GM12801 (cell line): ENCODE measurements around the gene AJM1.

Source experiments
- TF ChIP-seq, protein P1 (sequence below): IDR thresholded peaks from one replicate; pipeline ENCODE4 v1.5.1; 2011; ENCODE audit warnings: control low read depth; ENCODE audit not compliant: insufficient read length; ENCODE audit errors: extremely low read depth

The AJM1 gene

DNA sequence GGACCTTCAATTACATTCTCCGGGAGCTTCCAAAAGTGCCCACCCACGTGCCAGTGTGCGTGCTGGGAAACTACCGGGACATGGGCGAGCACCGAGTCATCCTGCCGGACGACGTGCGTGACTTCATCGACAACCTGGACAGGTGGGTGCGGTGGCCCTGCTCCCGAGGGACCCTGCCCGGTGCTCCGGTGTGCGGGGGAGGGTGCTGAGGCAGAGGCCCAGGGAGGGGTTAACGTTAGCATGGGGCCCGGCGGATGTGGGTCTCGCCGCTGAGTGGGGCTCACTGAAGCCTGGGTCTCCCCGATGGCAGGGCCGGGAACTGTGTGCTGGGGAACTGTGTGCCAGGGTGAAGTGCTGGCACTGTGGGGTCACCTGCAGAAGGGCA lies 10.6 kb upstream of the AJM1 start:
- TF ChIP-seq, protein P1, sequence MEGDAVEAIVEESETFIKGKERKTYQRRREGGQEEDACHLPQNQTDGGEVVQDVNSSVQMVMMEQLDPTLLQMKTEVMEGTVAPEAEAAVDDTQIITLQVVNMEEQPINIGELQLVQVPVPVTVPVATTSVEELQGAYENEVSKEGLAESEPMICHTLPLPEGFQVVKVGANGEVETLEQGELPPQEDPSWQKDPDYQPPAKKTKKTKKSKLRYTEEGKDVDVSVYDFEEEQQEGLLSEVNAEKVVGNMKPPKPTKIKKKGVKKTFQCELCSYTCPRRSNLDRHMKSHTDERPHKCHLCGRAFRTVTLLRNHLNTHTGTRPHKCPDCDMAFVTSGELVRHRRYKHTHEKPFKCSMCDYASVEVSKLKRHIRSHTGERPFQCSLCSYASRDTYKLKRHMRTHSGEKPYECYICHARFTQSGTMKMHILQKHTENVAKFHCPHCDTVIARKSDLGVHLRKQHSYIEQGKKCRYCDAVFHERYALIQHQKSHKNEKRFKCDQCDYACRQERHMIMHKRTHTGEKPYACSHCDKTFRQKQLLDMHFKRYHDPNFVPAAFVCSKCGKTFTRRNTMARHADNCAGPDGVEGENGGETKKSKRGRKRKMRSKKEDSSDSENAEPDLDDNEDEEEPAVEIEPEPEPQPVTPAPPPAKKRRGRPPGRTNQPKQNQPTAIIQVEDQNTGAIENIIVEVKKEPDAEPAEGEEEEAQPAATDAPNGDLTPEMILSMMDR = no peak

DNA sequence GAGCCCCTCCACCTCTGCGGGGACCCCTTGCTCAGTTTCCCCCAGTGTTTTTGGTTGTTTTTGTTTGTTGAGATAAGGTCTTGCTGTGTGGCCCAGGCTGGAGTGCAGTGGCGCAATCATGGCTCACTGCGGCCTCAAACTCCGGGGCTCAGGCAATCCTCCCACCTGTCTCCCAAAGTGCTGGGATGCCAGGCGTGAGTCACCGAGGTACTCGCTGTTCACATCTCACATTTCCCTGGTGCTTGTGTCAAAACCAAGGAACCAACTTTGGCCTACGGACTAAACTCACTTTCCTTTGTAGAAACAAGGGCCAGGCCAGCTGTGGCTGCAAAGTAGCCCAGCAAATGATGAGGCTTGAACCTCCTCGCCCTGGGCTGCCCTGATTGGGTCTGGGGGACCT lies 9.7 kb upstream of the AJM1 start:
- TF ChIP-seq, protein P1 = no peak

DNA sequence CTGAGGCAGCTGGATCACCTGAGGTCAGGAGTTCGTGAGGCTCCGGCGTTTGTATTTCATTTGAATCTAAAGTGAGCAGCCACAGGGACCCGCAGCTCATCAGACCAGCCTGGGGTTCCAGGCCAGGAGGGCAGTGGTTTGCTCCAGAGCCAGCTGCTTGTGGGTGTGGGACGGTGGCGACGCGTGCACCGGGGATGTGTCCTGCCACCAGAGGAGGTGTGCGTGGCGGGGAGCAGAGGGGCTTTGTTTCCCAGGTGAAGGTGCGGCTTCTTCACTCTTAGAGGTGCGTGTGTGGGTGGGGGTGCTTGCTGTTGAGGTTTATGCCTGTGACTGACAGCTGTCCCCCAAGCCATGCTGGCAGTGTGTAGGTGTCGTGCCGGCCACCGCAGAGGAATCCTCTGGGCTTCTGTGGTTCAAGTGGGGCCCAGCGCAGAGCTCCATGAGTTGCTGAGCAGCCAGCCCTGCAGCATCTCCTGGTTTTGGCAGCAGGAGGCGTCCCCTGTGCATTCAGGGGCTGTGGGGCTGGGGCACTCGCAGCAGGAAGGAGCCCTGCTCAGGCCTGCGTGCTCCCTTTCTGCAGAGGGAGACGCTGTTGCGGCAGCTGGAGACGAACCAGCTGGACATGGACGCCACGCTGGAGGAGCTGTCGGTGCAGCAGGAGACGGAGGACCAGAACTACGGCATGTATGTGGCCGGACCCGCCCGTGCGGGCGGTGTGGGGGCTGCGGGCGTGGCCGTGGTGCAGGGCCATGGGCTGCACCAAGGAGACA lies 6.9 kb upstream of the AJM1 start:
- TF ChIP-seq, protein P1 = no peak

DNA sequence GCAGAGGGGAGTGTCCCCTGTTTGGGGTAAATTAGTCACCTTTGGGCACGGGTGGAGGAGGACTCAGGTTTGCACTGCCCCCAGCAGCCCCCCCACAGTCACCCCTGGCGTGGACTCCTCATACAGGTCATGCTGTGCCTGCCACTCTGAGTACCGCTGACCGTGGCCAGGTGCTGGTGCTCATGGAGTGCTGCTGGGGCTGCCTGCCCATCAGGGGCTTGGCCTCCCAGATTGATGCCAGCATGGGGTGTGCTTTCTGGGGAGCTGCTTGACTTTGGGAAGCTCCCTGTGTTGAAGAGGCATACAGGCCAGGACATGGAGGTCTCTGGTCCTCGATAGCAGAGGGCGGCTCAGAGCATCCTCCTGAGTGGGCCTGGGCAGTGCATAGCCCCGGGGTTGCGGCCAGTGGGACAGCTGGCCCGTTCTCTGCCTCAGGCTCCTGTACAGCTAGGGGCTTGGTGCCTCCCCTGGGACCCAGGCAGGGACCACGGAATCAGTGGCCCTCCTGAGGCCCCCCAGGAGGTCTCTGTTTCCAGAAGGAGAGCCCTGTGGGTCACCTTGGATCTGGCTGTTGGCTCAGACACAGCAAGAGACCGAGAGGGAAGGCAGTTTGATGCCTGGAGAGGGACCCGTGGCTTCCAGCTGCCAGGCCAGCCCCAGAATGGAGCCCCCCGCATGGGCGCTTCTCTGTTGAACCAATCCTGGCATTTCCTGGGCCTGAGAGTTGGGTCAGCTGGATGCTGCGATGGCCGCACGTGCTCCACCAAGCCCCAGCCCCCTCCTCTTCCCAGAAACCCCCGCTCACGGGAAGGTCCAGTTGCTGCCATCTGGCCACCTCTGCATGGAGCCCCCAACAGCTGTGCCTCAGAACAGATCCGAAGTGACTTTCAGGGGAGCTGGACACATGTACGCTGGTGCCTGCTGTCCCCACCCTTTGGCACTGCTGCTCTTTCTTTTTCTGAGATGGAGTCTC lies 6.1 kb upstream of the AJM1 start:
- TF ChIP-seq, protein P1 = no peak

DNA sequence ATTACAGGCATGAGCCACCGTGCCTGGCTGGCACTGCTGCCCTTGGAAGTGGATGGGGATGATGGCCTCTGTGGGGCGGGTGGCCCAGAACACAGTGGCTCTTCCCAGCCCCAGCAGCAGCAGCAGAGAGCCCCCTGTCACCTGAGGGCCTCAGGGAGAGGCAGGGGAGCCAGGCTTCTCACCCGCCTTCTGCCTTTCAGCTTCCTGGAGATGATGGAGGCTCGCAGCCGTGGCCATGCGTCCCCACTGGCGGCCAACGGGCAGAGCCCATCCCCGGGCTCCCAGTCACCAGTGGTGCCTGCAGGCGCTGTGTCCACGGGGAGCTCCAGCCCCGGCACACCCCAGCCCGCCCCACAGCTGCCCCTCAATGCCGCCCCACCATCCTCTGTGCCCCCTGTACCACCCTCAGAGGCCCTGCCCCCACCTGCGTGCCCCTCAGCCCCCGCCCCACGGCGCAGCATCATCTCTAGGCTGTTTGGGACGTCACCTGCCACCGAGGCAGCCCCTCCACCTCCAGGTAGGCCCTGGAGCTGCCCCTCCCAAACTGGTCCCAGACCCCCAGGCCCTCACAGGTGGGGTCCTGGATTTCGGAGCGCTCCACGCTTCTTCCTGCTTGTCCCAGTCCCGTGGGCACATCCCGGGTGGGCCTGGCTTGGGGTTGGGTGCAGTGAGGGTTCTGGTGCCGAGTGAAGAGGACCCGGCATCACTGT lies 5.0 kb upstream of the AJM1 start:
- TF ChIP-seq, protein P1 = no peak

DNA sequence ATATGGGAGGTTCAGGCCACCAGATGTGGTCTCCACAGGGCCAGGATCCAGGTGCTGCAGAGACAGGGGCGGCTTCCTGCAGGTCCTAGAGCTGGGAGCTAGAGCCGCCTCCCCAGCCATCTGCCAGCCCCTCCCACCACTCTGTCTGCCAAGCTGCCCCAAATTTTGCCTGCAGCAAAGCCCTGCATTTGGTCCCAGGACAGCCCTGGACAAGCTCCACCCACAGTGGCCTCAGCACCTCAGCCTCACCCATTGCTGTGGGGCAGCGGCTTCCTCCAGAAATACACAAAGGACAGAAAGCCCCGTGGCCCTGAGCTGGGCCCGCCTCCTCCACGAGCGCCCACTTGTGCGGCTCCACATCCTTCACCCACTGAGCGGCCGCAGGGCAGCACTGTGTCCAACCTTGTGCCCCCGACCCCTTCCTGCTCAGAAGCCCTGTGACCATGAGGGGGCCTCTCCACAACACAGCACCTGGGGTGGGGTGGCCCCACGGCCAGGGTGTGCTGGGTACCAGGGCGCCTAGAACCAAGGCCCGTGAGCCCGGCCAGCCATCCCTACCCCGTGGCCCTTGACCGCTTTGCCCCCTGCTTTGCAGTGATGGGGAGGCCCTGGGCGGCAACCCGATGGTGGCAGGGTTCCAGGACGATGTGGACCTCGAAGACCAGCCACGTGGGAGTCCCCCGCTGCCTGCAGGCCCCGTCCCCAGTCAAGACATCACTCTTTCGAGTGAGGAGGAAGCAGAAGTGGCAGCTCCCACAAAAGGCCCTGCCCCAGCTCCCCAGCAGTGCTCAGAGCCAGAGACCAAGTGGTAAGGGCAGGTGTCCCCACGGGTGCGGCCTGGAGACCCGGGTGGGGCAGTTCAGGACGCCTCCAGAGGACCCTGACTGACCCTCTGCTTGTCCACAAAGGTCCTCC lies 3.7 kb upstream of the AJM1 start:
- TF ChIP-seq, protein P1 = no peak
